SK-N-DZ (cell line): ENCODE results near the gene MFAP4.
"Not testable (repeated sequence)": the region's sequence is repeated elsewhere in the genome, so short reads cannot be mapped to it uniquely, and the experiment has no call there.

Source experiments
- DNase-seq: peaks from one replicate; pipeline ENCODE4 v3.0.0-alpha.2; 2015; ENCODE audit warnings: low spot score

Gene MFAP4

GRCh38 chr17:19354748-19355147 lies 32.2 kb downstream of the MFAP4 start:
- DNase-seq, result no peak

- DNase-seq, result not testable (repeated sequence)
Measured at GRCh38 chr17:19353401-19353800, 33.6 kb downstream of the MFAP4 start.

GRCh38 chr17:19348806-19349205 lies 38.2 kb downstream of the MFAP4 start:
- no peak for DNase-seq

GRCh38 chr17:19348081-19348650 lies 38.8 kb downstream of the MFAP4 start:
- no peak for DNase-seq

GRCh38 chr17:19347323-19348080 lies 39.5 kb downstream of the MFAP4 start:
- DNase-seq, result no peak

GRCh38 chr17:19346351-19347255 lies 40.4 kb downstream of the MFAP4 start:
- peak; percentile 53 for DNase-seq

GRCh38 chr17:19345486-19346350 lies 41.3 kb downstream of the MFAP4 start:
- no peak for DNase-seq

GRCh38 chr17:19345067-19345460 lies 41.9 kb downstream of the MFAP4 start:
- DNase-seq, result no peak

GRCh38 chr17:19344311-19345066 lies 42.5 kb downstream of the MFAP4 start:
- DNase-seq, result no peak

- DNase-seq, result no peak
Measured at GRCh38 chr17:19343671-19344151, 43.3 kb downstream of the MFAP4 start.

- DNase-seq, result no peak
Measured at GRCh38 chr17:19343256-19343630, 43.7 kb downstream of the MFAP4 start.

- DNase-seq, result no peak
Measured at GRCh38 chr17:19342611-19343255, 44.3 kb downstream of the MFAP4 start.

GRCh38 chr17:19341641-19342610 lies 45.1 kb downstream of the MFAP4 start:
- DNase-seq, result no peak

- DNase-seq, result no peak
Measured at GRCh38 chr17:19341211-19341631, 45.8 kb downstream of the MFAP4 start.

GRCh38 chr17:19339341-19339815 lies 47.6 kb downstream of the MFAP4 start:
- no peak for DNase-seq

- peak; percentile 45 for DNase-seq
Measured at GRCh38 chr17:19338031-19338990, 48.7 kb downstream of the MFAP4 start.

GRCh38 chr17:19337712-19338023 lies 49.3 kb downstream of the MFAP4 start:
- no peak for DNase-seq
